Pons (tissue), 1 donor: ENCODE results near the gene LSM4.
A peak's percentile ranks its signal among the peaks of the same experiment; 100 is the strongest.
"Not testable (repeated sequence)": the region's sequence is repeated elsewhere in the genome, so short reads cannot be mapped to it uniquely, and the experiment has no call there.

Experiments
- DNase-seq: peaks from one replicate; pipeline ENCODE4 v3.0.0-alpha.2; 2016; ENCODE audit warnings: low spot score

The LSM4 gene

DNA sequence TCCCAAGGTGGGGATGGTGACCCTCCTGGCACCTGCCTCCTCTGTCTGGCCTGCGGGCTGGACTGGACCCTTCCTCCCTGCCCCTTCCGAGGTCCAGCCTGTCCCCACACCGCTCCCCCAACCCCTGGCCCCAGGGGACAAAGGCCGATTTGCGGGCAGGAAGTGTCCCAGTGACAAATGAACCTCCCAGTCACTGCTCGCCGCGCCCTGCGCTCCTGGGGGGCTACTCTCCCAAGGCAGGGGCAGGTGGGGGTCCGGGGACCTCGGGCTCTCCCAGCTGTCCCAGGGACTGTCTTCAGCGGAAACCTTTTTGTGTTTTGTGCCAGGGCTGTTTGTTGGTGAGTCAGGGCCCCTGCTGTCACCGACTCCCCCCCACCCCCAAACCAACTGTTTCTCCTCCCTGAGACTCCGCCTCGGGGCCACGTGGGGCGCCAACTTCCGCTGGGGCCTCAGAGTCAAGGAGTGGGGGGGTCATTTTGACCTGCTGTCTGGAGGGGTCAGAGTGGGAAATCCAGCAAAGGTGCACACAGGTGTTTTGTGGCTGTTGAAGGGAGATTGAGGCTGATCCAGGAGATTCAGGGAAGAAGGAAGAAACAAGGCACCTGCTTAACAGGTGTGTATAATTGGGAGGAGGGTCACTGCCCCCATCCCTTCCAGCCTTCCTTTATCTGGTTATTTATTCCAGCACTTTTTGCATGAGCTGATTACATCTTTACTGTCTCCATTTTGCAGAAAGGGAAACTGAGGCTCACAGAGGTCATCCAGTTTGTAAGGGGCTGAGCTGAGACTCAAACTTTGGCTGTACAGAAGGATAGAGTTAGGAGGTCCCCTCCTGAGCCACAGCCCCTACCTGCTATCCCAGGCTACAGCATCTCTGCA lies 18.4 kb upstream of the LSM4 start:
- DNase-seq = peak; percentile 32

DNA sequence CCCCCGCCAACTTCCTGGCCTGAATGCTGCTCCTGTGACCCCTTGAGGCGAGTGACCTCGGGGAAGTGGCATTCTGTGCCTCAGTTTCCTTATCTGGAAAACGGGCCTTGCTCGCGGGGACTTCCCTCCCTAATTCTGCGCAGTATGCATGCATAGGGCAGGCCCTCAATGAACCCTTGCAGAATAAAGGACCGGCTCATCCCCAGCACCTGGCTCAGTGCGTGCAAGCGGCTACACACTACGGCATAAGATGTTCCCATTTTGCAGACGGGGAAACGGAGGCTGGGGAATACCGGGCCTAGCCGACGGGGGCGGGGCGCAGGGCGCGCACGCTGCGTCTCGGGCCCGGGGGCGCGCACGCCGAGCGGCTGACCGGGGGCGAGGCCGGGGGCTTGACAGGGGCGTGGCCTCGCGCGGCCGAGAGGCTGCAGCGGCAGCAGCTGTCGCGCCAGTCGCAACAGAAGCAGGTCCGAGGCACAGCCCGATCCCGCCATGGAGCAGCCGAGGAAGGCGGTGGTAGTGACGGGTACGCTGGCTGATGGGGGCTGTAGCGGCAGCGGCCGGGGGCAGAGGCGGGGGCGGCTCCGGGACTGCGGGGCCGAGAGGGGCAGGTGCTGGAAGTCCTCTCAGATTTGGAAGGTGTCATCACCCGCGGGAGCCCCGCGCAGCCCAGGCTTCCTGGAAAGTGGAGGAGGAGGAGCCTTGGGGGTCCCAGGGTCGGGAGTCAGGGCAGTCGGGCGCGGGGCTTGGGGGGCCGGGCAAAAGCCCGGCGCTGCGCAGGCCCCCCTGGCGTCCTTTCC lies 17.5 kb upstream of the LSM4 start, which contains the start of gene PGPEP1:
PGPEP1 (plus strand) TSS at position 409 of the 800 bp plus-strand sequence; CDS start at position 493, 84 bp downstream.
- peak; percentile 33 for DNase-seq

DNA sequence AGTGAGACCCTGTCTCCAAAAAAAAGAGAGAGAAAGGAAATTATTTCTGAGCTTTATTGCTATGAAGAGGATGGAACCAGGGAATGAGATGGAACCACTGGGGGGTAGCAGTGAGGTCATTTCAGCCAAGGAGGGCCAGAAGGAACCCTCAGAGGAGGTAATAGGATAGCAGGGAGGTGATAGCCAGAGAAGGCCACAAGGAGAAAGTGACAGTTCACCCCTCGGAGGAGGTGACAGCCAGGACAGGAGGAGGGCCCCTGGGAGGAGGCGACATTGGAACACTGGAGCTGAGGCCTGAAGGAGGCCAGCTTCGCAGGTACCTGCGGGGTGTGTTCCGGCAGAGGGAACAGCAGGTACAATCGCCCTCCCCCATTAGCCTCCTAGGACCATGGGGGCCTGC lies 16.8 kb upstream of the LSM4 start:
- DNase-seq = no peak

DNA sequence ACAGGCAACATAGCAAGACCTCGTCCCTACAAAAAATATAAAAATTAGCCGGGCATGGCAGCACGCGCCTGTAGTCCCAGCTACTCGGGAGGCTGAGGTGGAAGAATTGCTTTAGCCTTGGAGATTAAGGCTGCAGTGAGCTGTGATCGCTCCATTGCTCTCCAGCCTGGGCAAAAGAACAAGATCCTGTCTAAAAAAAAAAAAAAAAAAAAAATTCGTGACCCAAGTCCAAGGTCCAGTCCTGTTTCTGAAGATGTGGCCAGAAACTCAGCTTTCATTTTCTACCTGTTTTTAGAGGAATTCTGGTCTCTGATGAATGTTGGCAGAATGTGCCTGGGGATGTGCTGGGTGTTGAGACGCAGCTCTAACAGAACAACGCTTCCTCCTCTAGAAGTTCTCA lies 15.7 kb upstream of the LSM4 start:
- no peak for DNase-seq

DNA sequence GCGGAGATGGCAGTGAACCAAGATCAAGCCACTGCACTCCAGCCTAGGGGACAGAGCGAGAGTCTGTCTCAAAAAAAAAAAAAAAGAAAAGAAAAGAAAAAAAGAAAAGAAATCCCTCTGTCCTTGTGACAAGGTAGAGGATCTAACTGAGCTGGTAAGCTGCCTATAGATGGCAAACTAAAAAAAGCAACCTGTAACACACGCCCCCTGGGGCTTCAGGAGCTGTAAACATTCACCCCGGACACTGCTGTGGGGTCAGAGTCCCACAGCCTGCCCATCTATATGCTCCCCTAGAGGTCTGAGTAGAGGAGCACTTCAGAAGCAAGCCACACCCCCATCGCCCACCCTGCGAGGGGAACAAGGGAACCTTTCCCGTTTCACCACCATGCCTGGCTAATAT lies 13.2 kb upstream of the LSM4 start:
- no peak for DNase-seq

DNA sequence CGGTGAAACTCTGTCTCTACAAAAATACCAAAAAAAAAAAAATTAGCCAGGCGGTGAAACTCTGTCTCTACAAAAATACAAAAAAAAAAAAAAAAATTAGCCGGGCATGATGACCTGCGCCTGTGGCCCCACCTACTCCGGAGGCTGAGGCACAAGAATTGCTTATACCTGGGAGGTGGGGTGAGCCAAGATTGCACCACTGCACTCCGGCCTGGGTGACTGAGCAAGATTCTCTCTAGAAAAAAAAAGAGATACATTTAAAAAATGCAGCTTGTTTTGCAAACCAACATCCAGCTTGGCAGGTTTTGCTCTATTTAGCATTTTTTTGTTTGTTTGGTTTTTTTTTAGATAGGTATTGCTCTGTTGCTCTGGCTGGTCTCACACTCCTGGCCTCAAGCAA lies 10.8 kb upstream of the LSM4 start:
- no peak for DNase-seq

DNA sequence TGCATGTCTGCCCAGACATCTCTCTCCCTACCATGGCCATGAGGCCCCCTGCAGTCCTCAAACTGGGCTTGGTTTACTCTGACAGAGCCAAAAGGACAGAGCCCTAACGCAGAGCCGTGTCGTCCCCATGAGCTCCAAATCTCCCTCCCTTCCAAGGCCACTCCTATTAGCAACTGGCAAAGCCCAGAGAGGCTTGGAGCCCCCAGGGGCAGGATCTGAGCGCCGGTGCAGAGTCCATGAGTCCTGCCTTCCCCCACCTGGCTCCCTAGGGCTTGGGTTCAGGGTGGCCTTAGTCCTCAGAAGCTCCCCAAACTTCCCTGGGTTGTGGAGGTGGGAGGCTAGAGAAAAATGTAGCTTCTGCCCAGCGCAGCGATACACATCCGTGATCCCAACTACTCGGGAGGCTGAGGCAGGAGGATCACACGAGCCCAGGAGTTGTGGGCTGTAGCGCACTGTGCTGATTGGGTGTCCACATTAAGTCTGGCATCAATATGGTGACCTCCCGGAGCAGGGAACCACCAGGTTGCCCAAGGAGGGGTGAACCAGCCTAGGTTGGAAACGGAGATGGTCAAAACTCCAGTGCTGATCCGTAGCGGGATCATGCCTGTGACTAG lies 10.1 kb upstream of the LSM4 start:
- DNase-seq = no peak

DNA sequence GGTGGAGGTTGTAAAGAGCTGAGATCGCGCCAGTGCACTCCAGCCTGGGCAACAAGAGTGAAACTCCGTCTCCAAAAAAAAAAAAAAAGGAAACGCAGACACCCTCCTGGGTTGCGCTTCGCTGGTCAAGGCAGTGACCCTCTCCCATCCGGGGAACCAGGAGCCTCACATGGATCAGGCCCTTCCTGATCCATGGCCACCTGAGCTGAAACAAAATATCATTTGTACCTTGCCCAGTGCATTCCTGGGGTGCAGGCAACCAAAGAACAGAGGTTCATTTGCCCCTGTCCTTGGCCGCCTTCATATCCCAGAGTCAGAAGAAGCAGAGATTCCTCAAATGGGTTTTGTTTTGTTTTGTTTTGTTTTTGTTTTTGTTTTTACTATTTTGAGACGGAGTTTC lies 8.0 kb upstream of the LSM4 start:
- DNase-seq = no peak

DNA sequence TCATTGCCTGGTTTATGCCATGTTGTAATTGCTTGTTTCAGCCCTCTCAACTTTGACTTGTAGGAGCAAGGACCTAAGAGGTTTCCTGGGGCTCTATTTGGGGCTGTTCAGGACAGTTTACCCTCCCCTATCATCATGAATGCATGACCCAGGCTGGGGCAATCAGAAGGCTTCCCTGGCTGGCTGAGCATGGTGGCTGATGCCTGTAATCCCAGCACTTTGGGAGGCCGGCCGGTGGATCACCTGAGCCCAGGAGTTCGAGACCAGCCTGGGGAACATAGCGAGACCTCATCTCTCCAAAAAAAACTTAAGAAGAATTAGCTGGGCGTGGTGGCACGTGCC lies 6.1 kb upstream of the LSM4 start:
- no peak for DNase-seq

DNA sequence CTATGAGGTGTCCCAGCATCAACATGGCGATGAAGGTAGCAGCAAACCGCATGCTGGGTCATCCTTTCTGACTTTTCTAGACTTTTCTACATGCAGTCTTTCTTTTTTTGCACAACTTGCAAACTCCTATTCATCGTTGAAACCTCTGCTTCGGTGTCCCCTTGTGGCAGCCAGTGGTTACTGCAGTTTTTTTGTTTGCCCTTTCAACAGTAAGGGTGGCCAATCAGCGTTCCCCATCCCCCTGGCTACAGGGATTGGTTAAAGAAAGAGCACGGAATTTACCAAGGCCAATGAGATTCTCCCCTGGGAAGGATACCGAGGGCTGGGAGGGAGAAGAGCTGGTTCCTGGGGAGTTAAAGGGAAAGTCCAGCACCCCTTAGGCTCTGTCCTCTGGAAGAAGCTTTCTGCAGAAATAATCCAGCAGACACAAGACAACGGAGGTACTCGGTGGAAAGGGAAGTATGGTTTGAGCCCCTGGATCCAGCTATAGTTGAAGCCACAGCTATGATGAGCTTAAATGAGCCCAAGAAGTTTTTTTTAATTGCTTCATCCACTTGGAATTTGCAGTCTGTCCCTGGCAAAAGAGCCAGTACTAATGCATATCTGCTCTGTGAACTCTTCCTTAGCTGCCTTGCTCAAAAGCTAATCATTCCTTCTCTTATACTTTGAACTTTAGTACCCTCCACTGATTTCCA lies 5.6 kb upstream of the LSM4 start:
- peak; percentile 99 for DNase-seq

DNA sequence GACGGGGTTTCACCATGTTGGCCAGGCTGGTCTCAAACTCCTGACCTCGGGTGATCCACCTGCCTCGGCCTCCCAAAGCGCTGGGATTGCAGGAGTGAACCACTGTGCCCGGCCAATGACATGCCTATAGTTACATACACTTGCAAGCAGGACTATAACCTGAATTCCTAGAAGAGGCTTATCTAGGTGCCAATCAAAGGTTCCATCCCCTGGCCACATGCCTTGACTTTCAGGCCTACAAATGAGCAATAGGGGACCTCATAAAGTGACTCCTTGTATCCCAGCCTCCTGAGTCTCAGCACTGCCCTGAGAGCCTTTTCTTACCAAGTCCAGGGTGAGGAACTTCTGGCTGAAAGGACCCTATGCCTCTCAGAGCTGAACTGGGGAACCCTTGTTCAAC lies 3.9 kb upstream of the LSM4 start:
- no peak for DNase-seq

DNA sequence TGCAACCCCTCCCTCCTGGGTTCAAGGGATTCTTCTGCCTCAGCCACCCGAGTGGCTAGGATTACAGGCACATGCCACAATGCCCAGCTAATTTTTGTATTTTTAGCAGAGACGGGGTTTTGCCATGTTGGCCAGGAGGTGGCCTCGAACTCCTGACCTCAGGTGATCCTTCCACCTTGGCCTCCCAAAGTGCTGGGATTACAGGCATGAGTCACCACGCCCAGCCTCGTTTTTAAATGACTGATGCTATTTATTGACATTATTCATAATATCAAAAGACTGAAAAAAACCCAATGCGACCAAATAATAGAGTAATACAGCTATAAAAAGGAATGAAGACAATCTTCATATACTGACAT lies 1.5 kb upstream of the LSM4 start:
- DNase-seq = not testable (repeated sequence)

DNA sequence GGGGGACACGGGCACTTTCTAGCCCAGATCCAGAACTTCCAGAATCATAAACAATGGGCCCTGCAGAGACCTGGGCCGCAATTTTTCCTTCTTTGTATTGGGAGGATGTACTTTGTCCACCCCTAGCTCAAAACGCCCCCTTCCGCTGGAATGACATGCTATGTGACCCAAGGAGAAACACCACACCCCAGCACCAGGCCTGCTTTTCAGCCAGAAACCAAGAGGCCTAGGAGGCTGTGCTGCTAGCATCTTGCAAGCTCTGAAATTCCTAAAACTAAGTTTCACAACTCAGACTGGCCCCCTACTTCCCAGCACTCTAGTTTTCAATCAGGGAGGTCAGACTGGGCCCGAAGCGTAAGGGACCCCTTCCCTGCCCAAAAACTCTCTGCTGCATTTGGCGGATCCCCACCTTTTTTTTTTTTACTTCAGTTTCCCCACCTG lies 538 bp downstream of the LSM4 start:
- DNase-seq = no peak

DNA sequence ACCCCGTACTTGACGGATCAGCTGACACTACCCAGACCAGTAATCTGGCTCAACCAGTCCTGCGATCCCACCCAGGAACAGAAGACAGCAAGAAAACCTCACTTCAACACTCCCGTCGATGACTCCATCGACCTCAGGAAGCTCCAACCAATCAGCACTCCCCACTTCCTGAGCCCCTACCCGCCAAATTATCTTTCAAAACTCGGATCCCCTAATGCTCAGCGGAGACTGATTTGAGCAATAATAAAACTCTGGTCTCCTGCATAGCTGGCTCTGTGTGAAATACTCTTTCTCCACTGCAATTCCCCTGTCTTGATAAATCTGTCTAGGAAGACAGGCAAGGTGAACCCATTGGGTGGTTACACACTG lies 1.2 kb downstream of the LSM4 start:
- DNase-seq = no peak

DNA sequence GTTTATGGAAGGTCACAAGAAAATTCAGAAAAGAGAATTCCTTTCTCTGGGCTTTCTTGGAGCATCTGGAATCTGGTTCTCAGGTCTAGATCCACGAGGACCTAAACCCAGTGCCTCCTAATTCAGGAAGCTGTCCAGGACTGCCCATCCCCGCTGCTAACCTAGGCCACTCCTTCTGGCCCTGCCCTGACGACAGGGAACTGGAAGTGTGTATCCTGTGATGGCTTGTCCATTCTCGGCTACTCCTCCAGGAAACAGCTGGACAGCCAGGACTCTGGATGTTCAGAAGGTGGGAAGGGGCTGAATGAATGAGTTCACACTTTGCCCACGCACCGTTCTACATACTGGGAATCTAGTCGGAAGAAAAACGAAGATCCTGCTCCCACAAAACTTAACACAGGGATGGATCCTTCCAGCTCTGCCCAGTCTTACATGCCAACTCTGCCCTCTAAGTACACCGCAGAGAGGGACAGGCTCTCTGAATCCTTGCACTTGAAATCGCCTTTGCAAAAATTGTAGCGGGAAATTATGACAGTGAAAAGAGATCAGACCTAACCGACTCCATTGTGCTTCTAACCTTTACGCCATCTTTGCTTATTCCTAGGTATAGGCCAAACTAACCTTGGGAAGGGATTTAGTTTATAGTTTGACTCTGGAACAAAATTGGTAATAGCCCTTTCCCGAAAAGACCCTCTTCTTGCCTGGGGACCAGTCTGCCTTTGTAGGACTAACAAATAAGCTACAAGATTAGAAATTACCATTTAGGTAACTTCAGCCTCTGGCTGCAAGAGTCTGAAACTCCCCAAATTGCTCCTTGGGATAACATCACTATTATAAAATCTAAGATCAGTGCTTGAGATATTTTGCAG lies 1.8 kb downstream of the LSM4 start:
- no peak for DNase-seq

DNA sequence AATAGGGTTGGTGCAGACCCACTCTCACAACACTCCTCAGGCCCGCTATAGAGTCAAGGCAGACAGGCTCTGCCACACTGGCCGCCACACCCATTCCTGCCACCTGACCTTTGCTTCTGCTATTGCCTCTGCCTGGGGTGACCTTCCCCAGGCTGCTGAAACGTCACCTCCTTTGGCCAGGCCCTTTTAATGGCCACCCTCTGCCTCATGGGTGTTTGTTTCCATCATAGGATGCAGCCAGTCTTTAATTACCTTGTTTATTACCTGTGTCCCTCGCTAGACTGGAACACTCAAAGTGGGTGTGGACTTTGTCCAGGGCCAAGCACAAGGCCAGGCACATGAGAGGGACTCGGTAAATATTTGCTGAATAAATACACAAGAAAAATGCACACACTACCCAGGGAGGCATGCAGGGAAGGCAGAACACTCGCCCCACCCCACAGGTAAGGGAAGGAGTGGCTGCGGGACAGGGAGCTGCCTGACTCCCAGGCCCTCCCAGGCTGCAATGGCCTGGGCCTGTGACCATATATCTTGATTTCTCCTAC lies 3.2 kb downstream of the LSM4 start:
- no peak for DNase-seq

DNA sequence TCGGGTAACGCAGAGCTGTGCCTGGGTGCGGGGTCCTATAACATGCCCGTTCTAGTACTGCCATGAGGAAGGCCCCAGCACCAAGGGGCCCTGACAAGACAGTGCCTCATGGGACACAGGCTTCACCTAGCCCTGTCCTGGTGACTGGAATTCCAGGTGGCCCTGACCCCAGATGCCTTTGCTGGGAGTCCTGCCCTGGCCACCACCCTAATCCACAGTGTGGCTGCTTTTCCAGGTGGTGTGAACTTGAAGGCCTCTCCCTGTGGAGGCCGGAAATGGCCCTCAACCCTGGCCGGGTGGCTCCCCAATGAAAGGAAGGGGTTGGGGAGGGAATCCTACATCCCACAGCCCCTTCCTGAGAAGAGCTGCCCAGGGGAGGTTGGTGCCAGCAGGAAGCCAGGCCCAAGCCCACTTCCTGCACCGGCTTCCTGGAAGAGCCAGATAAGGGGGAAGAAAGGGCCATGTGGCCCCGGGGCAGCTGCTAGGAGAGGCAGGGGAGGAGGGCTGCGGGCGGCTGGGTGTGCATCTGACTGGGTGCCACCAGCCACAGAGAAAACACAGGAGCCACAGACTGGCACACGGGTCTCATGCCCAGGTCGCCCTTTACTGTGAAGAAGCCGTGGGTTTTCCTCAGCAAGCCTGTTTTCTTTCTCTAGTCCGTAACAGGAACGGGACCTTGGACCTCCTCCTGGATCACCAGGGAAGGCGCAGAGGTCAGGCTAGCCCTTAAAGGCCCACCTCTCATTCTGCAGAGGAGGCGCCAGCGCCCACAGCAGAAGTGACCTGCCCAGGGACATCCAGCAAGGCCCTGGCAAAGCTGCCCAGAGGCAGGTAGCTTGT lies 4.7 kb downstream of the LSM4 start:
- DNase-seq = no peak

DNA sequence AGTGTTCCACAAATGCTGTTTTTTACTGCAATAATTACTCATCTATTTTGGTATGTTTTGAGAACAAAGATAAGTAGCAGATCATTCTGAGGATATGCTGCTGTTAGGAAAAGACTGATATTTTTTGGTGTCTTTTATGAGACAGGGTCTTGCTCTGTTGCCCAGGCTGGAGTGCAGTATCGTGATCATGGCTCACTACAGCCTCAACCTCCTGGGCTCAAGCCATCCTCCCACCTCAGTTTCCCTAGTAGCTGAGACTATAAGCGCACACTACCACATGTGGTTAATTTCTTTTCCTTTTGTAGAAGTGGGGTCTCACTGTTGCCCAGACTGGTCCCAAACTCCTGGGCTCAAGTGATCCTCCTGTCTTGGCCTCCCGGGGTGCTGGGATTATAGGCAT lies 9.5 kb downstream of the LSM4 start:
- DNase-seq = no peak

DNA sequence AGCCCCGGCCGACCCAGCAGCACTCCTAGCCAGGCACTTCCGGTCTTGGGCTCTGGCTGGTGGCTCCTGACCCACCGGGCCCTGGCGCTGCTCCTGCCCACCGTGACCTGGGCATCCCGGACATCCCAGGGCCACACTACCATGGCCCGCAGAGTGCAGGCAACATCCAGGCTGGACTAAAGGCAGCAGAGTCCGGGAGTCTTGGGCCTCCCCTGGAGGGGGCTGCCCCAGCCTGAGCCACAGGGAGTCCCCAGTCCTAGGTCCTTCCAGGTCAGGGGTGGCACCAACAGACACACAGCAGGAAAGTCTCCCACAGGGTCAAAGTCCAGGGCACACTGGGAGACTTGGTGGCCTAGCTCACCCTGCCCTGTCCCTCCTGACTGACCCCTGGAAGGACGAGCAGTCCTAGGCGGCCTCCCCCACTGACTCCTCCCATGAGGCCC lies 10.8 kb downstream of the LSM4 start:
- DNase-seq = no peak

DNA sequence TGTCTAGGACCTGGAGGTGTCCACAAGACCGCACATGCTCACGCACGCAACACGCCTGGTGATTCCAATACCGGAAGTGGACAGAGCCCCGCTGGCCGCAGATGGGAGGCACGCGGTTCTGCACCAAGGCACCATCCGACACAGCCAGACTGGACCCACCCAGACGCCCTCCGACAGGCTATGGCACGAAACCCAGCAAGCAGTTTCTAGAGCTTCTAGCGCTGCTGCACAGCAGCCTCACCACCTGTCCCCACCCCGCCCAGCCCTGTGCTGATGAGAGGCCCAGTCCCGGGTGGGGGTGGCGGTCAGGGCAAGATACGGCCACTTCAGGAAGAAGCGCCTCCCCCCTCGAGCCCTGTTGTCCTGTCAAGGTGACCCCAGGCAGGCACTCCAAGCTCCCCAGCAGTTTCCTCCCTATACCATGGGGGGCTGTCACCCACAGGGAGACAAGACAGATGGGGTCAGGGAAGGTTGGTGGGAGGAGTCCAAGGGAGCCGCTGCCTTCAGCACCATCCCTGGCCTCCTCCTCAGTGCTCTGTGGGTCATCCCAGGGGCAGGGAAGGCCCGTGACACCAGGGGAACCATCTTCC lies 11.3 kb downstream of the LSM4 start:
- no peak for DNase-seq
